Fibroblast of lung (primary cell): ENCODE results near the gene SH2D6.

Source experiments
- EZH2 ChIP-seq: IDR thresholded peaks from 2 replicates; pipeline ENCODE4 v1.5.1; 2012; ENCODE audit warnings: low read length, control low read depth, mild to moderate bottlenecking; ENCODE audit errors: missing control alignments
- TF ChIP-seq, protein P1 (sequence below), 2 donors: IDR thresholded peaks in 1 of 2; conservative IDR thresholded peaks in 1 of 2; 1 replicate in 1 of 2; 2 replicates in 1 of 2; pipeline ENCODE4 v1.5.1; 2011 to 2012; ENCODE audit warnings: low read length in 2 of 2, control low read depth in 1 of 2, inconsistent platforms in 1 of 2, low read depth in 1 of 2, mild to moderate bottlenecking in 1 of 2

DNA sequence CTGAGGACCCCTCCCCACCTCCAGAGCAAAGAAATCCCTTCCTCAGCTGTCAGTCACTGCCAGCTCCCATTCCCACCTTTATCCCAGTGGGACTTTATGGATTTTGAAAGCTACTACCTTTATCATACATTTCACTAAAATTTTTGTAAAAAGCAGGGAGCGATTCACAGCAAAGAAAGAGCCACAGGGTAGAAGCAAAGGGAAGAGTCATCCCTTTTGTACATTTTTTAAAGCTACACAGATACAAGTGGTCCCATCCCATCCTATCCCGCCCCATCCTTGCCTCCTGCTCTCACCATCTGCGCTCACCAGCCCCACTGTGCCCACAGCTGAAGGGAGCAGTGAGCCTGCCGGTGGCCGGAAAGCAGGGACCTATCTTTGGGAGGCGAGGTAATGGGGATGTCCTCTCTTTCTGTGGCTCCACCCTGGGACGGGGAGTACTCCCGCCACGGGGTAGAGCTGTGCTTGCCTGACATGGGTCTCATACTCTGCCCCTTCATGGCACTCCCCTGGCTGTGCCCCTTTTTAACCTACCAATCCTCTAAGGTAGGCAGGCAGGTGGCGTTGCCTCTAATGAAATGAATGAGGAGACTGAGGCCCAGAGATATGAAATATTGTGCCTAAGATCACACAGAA, 13.2 kb downstream of the SH2D6 start:
- TF ChIP-seq, protein P1, sequence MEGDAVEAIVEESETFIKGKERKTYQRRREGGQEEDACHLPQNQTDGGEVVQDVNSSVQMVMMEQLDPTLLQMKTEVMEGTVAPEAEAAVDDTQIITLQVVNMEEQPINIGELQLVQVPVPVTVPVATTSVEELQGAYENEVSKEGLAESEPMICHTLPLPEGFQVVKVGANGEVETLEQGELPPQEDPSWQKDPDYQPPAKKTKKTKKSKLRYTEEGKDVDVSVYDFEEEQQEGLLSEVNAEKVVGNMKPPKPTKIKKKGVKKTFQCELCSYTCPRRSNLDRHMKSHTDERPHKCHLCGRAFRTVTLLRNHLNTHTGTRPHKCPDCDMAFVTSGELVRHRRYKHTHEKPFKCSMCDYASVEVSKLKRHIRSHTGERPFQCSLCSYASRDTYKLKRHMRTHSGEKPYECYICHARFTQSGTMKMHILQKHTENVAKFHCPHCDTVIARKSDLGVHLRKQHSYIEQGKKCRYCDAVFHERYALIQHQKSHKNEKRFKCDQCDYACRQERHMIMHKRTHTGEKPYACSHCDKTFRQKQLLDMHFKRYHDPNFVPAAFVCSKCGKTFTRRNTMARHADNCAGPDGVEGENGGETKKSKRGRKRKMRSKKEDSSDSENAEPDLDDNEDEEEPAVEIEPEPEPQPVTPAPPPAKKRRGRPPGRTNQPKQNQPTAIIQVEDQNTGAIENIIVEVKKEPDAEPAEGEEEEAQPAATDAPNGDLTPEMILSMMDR (conservative IDR thresholded peaks at IDR 0.05 in 1 of 2, IDR thresholded peaks at IDR 0.05 in 1 of 2; ENCODE audit: low read depth in 1 of 2, low read length in 2 of 2), result no peak
- TF ChIP-seq EZH2, result no peak
